Measurements from ENCODE around the gene TET2. TPM values are rescaled to one million over a fixed set of nuclear protein-coding genes. Genes with fewer than 3 reads are reported as not detected.
"Not testable (repeated sequence)": the region's sequence is repeated elsewhere in the genome, so short reads cannot be mapped to it uniquely, and the experiment has no call there.

TET2 gene
- polyA plus RNA-seq, 1 experiment, result 6.9 TPM

GRCh38 chr4:105288121-105288520 lies 141.4 kb downstream of the TET2 start:
- POLR2A ChIA-PET, result no interaction called here
- no peak for TF ChIP-seq CTCF (IDR thresholded peaks at IDR 0.05; ENCODE audit: insufficient read depth, low read depth, low read length)
- DNase-seq (ENCODE audit: low read depth), result no peak
- H3K36me3 ChIP-seq (ENCODE audit: control insufficient read depth, insufficient read depth, low read length), result no peaks in the 10 kb centered on the region
- no peaks in the 10 kb centered on the region for H3K27me3 ChIP-seq (ENCODE audit: control insufficient read depth, insufficient read depth, low read length)
- no peak overlapping the region for H3K4me3 ChIP-seq (ENCODE audit: low read depth, low read length)
- CTCF ChIA-PET, result no interaction called here

- POLR2A ChIA-PET, result no interaction called here
- no peak overlapping the region for H3K4me3 ChIP-seq (ENCODE audit: low read depth, low read length)
- no peak for DNase-seq (ENCODE audit: low read depth)
- H3K27me3 ChIP-seq (ENCODE audit: control insufficient read depth, insufficient read depth, low read length), result no peaks in the 10 kb centered on the region
- no peak for TF ChIP-seq CTCF (IDR thresholded peaks at IDR 0.05; ENCODE audit: insufficient read depth, low read depth, low read length)
- no peaks in the 10 kb centered on the region for H3K36me3 ChIP-seq (ENCODE audit: control insufficient read depth, insufficient read depth, low read length)
- CTCF ChIA-PET, result no interaction called here
Measured at GRCh38 chr4:105291925-105292324, 145.2 kb downstream of the TET2 start.

GRCh38 chr4:105293360-105293759 lies 146.7 kb downstream of the TET2 start:
- POLR2A ChIA-PET, result no interaction called here
- no peak overlapping the region for H3K4me3 ChIP-seq (ENCODE audit: low read depth, low read length)
- DNase-seq (ENCODE audit: low read depth), result no peak
- CTCF ChIA-PET, result no interaction called here
- no peak for TF ChIP-seq CTCF (IDR thresholded peaks at IDR 0.05; ENCODE audit: insufficient read depth, low read depth, low read length)
- no peaks in the 10 kb centered on the region for H3K36me3 ChIP-seq (ENCODE audit: control insufficient read depth, insufficient read depth, low read length)
- no peaks in the 10 kb centered on the region for H3K27me3 ChIP-seq (ENCODE audit: control insufficient read depth, insufficient read depth, low read length)

GRCh38 chr4:105296672-105297071 lies 150.0 kb downstream of the TET2 start:
- TF ChIP-seq CTCF (IDR thresholded peaks at IDR 0.05; ENCODE audit: insufficient read depth, low read depth, low read length), result no peak
- no peak overlapping the region for H3K4me3 ChIP-seq (ENCODE audit: low read depth, low read length)
- POLR2A ChIA-PET, result no interaction called here
- H3K27me3 ChIP-seq (ENCODE audit: control insufficient read depth, insufficient read depth, low read length), result no peaks in the 10 kb centered on the region
- no peak for DNase-seq (ENCODE audit: low read depth)
- H3K36me3 ChIP-seq (ENCODE audit: control insufficient read depth, insufficient read depth, low read length), result no peaks in the 10 kb centered on the region
- CTCF ChIA-PET, result no interaction called here

- H3K36me3 ChIP-seq (ENCODE audit: control insufficient read depth, insufficient read depth, low read length); H3K27me3 ChIP-seq (ENCODE audit: control insufficient read depth, insufficient read depth, low read length); DNase-seq (ENCODE audit: low read depth); H3K4me3 ChIP-seq (ENCODE audit: low read depth, low read length); CTCF ChIA-PET; POLR2A ChIA-PET: not testable (repeated sequence)
Measured at GRCh38 chr4:105299027-105299426, 152.4 kb downstream of the TET2 start.

- DNase-seq (ENCODE audit: low read depth), result no peak
- TF ChIP-seq CTCF (IDR thresholded peaks at IDR 0.05; ENCODE audit: insufficient read depth, low read depth, low read length), result no peak
- no peaks in the 10 kb centered on the region for H3K36me3 ChIP-seq (ENCODE audit: control insufficient read depth, insufficient read depth, low read length)
- POLR2A ChIA-PET, result no interaction called here
- H3K27me3 ChIP-seq (ENCODE audit: control insufficient read depth, insufficient read depth, low read length), result no peaks in the 10 kb centered on the region
- CTCF ChIA-PET, result no interaction called here
- no peak overlapping the region for H3K4me3 ChIP-seq (ENCODE audit: low read depth, low read length)
Measured at GRCh38 chr4:105304085-105304484, 157.4 kb downstream of the TET2 start.
